HG03135 (cell line): Measurements from ENCODE around the gene ZNF24.
A peak's percentile ranks its signal among the peaks of the same experiment; 100 is the strongest.

Experiments used
- ATAC-seq: cut with Tn5 transposase; IDR thresholded peaks from one replicate; pipeline ENCODE4 v1.9.1; 2021; ENCODE audit warnings: mild to moderate bottlenecking, moderate library complexity; ENCODE audit not compliant: unreplicated experiment

The ZNF24 gene

DNA sequence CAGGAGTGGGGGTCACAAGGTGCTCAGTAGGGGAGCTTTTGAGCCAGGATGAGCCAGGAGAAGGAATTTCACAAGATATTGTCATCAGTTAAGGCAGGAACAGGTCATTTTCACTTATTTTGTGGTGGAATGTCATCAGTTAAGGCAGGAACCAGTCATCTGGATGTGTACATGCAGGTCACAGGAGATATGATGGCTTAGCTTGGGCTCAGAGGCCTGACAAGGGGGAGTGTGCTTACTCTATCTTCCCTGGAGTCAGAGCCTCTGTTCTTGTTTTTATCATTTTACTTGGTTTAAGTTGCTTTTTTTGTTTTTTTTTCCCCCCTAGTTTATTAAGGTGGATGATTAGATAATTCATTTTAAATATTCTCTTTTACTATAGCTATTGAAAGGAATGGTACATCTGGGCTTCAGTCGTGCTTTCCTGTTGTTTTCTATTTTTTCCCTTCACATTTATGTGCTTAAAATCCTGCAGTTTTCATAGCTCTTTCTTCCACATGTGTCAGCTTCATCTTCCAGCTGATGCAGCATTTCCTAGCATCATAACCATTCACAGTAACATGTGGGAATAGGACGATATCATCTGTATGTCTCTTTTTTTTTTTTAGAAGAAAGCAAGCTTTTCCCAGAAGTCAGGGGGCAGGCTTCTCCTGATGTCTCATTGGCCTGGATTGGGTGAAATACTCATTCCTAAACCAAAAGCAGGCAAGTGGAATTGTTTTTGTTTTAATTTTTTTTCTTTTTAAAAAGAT lies 17.5 kb upstream of the ZNF24 start:
- ATAC-seq, result no peak

DNA sequence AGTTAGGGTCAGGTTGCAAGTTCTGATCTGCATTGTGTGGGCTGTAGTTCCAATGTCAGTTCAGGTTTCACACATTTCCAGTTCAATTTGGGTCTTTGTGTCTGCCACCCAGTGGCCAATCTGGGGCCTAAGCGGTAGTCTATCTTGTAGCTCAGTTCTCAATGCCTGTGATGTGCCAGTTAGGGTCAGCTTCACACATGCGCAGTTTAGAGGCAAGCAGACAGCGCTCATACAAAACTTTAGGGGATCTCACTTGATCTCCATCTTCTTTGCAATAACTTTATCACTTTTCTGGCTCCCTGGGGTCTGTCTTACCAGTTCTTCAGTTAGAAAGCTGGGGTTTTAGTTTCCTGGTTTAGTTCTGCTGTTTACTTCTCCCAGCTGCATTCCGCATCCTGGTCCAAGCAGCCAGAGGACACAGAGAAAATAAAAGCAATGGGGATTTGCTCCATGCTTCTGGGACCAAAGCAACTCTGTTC lies 11.0 kb upstream of the ZNF24 start:
- peak; percentile 98 for ATAC-seq

DNA sequence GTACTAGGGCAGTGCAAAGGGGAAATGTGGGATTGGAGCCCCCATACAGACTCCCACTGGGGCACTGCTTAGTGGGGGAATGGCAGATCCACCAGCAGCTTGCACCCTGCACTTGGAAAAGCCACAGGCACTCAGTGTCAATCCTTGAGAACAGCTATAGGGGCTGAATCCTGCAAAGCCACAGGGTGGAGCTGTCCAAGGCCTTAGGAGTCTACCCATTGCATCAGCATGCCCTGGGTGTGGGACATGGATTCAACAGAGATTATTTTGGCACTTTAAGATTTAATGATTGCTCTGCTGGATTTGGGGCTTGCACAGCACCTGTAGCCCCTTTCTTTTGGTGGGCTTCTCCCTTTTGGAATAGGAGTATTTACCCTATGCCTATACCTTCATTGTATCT lies 8.6 kb upstream of the ZNF24 start:
- no peak for ATAC-seq

DNA sequence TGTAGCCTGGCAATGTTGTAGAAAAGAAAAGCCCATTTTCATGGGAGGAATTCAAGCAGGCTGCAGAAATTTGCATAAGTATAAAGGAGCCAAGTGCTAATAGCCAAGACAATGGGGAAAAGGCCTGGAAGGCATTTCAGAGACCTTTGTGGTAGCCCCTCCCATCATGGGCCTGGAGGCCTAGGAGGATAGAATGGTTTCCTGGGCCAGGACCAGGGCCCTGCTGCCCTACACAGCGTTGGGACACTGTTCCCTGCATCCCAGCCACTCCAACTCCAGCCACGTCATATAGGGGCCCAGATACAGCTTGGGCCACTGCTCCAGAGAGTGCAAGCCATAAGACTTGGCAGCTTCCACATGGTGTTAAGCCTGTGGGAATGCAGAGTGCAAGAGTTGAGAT lies 8.1 kb upstream of the ZNF24 start:
- no peak for ATAC-seq

- no peak for ATAC-seq
Observed at GRCh38 chr18:35348001-35348400, 3.8 kb upstream of the ZNF24 start.

DNA sequence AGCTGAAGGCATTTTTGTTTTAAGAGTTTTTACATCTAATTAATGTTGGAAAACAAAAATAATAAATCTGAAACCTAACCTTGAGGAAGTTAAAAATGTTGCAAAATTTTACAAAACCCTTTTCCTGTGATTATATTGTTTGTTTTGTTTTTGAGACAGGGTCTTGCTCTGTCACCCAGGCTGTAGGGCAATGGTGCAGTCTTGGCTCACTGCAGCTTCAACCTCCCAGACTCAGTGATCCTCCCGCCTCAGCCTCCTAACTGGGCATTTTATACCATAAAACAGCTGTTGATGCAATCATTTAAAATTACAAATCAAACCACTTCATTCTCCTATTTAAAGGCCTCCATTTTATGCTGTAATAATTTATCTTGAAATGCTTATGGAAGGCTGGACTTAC lies 1.7 kb upstream of the ZNF24 start:
- ATAC-seq, result no peak

GRCh38 chr18:35345460-35345921 lies 1.3 kb upstream of the ZNF24 start:
- ATAC-seq, result peak; percentile 36

GRCh38 chr18:35344736-35345459 lies 678 bp upstream of the ZNF24 start:
- no peak for ATAC-seq

DNA sequence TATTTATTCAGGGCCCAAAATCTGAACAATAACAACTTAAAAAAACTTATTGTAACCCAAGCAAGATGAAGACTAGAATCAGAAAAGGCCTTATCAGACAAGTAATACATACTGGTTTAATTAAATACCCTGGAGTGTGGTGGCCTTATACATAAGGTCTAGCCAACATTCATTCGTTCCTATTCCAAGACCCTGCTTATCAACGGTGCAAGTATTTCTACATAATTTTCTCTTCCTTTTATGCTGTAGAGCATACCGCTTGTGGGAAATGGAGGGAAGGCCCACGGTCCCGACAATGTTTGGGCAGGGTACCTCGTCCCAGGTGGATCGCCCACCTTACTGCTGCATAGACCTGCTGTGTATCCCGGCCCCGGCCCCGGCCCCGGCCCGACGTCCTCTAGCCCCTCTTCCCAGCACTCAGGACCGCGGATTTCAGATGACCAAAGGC lies 708 bp downstream of the ZNF24 start:
- no peak for ATAC-seq

- ATAC-seq, result no peak
Observed at GRCh38 chr18:35337286-35337685, 6.9 kb downstream of the ZNF24 start.

GRCh38 chr18:35335866-35336265 lies 8.4 kb downstream of the ZNF24 start:
- ATAC-seq, result no peak

DNA sequence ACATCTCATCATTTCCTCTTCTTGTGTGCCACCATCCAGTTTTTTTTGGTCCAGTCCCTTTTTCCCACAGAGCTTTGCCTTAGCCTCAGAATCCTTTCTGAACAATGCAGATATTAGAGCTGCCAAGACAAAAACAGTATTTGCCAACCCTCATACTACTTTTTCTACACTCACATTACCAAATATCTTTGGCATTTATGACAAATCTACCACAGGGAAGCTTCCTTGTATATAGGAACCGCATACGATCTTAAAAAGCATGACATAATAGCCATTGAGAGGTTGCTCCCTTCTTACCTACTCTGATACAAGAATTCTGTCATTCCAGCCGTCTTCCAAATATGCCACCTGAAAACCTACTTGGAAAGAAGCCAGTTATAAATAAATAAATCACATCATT lies 9.4 kb downstream of the ZNF24 start:
- ATAC-seq, result no peak

GRCh38 chr18:35334212-35334611 lies 10.0 kb downstream of the ZNF24 start:
- no peak for ATAC-seq

- no peak for ATAC-seq
Observed at GRCh38 chr18:35331367-35332087, 12.7 kb downstream of the ZNF24 start.

GRCh38 chr18:35328868-35329267 lies 15.4 kb downstream of the ZNF24 start:
- no peak for ATAC-seq

GRCh38 chr18:35326695-35327387 lies 17.4 kb downstream of the ZNF24 start:
- ATAC-seq, result no peak

GRCh38 chr18:35324926-35325655 lies 19.1 kb downstream of the ZNF24 start:
- ATAC-seq, result no peak

DNA sequence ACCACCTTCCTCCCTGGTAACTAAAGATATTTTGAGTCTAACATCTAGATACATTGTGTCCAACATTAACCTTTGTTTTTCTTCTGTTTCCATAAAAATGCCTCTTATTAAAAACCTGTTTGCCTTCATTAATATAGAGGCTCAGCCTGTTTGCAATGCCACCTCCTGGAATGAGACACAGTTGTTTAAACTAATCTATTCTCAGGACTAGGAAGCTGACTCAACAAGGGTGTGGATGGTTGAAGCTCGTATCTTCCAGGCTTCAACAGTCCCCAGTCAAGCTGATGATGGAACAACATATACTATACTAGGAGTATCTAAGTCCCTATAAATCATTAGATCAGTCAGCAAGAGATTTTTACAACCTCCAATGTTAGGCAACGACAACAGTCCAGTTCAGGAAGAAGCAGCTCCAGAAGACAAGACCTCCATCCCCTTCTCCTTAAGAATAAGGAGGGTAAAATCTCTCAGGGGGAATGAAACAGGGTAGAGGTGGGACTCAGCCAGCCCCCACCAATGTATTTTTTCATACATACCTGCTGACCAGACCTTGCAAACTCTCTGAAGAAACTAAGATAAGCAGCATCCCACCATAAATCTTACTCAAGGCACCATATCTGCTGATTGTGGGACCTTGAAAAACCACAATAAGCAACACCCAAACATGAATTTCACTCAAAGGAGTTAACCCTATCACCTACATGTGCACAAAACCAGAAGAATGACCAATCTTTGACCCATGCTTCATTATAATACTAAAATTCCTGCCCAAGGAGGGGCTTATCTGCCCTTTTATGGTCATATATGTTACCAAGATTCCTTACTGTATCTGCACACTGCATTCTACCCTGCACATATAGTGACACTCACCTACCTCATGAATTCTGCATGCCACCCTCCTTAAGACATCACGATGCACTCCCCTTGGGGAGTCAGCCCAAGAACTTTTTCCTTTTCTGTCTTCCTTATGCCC lies 21.4 kb downstream of the ZNF24 start:
- no peak for ATAC-seq

- no peak for ATAC-seq
Observed at GRCh38 chr18:35311496-35311895, 32.7 kb downstream of the ZNF24 start.
